ENCODE results near the gene PCDHB3.

DNA sequence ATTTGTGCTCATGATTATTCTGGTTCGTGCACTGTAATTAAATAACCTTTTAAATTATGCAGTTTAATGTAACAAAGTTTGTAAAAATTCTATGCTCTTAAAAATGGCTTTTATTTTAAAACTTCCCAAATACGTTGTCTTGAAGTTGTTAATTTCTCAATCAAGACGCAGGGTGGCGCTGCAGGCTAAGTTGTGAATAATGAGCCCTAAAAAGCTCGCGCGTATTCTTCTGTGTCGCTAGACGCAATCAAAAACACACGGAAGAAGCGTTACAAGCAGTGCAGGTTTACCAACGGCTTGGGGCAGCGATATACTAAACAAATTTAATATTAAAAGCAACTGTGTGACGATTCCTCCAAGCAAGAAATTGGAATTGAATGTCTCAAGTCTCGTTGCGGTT is 21.3 kb downstream of the PCDHB3 start, which contains the start of gene PCDHB4:
- TF ChIP-seq, protein P1, sequence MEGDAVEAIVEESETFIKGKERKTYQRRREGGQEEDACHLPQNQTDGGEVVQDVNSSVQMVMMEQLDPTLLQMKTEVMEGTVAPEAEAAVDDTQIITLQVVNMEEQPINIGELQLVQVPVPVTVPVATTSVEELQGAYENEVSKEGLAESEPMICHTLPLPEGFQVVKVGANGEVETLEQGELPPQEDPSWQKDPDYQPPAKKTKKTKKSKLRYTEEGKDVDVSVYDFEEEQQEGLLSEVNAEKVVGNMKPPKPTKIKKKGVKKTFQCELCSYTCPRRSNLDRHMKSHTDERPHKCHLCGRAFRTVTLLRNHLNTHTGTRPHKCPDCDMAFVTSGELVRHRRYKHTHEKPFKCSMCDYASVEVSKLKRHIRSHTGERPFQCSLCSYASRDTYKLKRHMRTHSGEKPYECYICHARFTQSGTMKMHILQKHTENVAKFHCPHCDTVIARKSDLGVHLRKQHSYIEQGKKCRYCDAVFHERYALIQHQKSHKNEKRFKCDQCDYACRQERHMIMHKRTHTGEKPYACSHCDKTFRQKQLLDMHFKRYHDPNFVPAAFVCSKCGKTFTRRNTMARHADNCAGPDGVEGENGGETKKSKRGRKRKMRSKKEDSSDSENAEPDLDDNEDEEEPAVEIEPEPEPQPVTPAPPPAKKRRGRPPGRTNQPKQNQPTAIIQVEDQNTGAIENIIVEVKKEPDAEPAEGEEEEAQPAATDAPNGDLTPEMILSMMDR (IDR thresholded peaks at IDR 0.05), result peak in 9 of 12 donors; percentile 6 to 52 (median 40)
- TF ChIP-seq POLR2A (IDR thresholded peaks at IDR 0.05), result no peak
